Panc1 (cell line): Measurements from ENCODE around the gene ADAMTS19. TPM values are rescaled to one million over a fixed set of nuclear protein-coding genes. Genes with fewer than 3 reads are reported as not detected.

Source experiments
- ATAC-seq: fragments of 200-7000 bp; cut with Tn5 transposase; 2 replicates; pipeline ENCODE4 v1.9.1; 2020; ENCODE audit warnings: mild to moderate bottlenecking, moderate library complexity
- BruUV-seq: library from RNA; stranded (reverse); fragments of 400-500 nt; replicated peaks from 2 replicates; lab custom pipeline; 2021; lab: Mats Ljungman, UMichigan
- CTCF ChIA-PET: fragments of 300-600 bp; sonication (Branson Sonifier 250); formaldehyde crosslinking; loops from one replicate; lab custom pipeline; 2022; ENCODE audit warnings: antibody characterized with exemption; lab: Charles Lee
- POLR2A ChIA-PET: fragments of 300-600 bp; sonication (Branson Sonifier 250); formaldehyde crosslinking; loops from one replicate; lab custom pipeline; 2022; ENCODE audit warnings: antibody characterized with exemption; lab: Charles Lee
- DNase-seq: peaks from one replicate; pipeline ENCODE4 v3.0.0-alpha.2; 2010; ENCODE audit warnings: low read depth, low spot score
- H3K27ac ChIP-seq: 2 replicates; pipeline ENCODE4 v1.5.1; 2011; ENCODE audit warnings: mild to moderate bottlenecking, low read length, inconsistent platforms
- H3K27me3 ChIP-seq: fragments of 200-500 bp; sonication (Bioruptor generic); 2 replicates; pipeline ENCODE4 v1.6.0; 2014; ENCODE audit warnings: low read length, inconsistent platforms; ENCODE audit not compliant: control insufficient read depth, insufficient read depth
- H3K36me3 ChIP-seq: fragments of 200-500 bp; sonication (Bioruptor generic); 2 replicates; pipeline ENCODE4 v1.5.1; 2014; ENCODE audit warnings: inconsistent platforms, mild to moderate bottlenecking, low read length, moderate library complexity; ENCODE audit not compliant: control insufficient read depth, insufficient read depth
- H3K4me1 ChIP-seq: 2 replicates; pipeline ENCODE4 v1.5.1; 2011; ENCODE audit warnings: inconsistent platforms, mild to moderate bottlenecking, low read length, moderate library complexity; ENCODE audit not compliant: control insufficient read depth, insufficient read depth
- H3K4me3 ChIP-seq, 2 experiments: 2 replicates each; pipeline ENCODE4 v1.5.1; 2011 to 2012; ENCODE audit warnings: low read depth in 2 of 2, low read length in 2 of 2, mild to moderate bottlenecking in 2 of 2, inconsistent platforms in 1 of 2, moderate library complexity in 1 of 2
- H3K9me3 ChIP-seq: fragments of 200-500 bp; sonication (Bioruptor generic); 2 replicates; pipeline ENCODE4 v1.5.1; 2014; ENCODE audit warnings: low read depth, mild to moderate bottlenecking, inconsistent platforms, low read length, moderate library complexity; ENCODE audit not compliant: control insufficient read depth, insufficient read depth
- CTCF ChIP-seq: fragments of 450-650 bp; IDR thresholded peaks from 2 replicates; pipeline ENCODE4 v1.5.1; 2017; ENCODE audit warnings: mild to moderate bottlenecking
- POLR2AphosphoS5 ChIP-seq: IDR thresholded peaks from 2 replicates; pipeline ENCODE4 v1.6.1; 2012; ENCODE audit warnings: mild to moderate bottlenecking, low read depth, low read length, moderate library complexity
- REST ChIP-seq, 2 experiments: IDR thresholded peaks; 2 replicates each; pipeline ENCODE4 v1.6.1; 2011 to 2012; ENCODE audit warnings: low read depth in 2 of 2, control low read depth in 1 of 2, low read length in 1 of 2, mild to moderate bottlenecking in 1 of 2, moderate library complexity in 1 of 2; ENCODE audit not compliant: insufficient read depth in 1 of 2
- SIN3A ChIP-seq: IDR thresholded peaks from 2 replicates; pipeline ENCODE4 v1.6.1; 2012; ENCODE audit warnings: low read depth, mild to moderate bottlenecking, low read length, moderate library complexity, borderline replicate concordance; ENCODE audit not compliant: insufficient read depth
- TCF7L2 ChIP-seq: IDR thresholded peaks from 2 replicates; pipeline ENCODE4 v1.6.1; 2011; ENCODE audit warnings: mild to moderate bottlenecking, low read depth, low read length, inconsistent platforms
- in situ Hi-C: cut with HindIII; loops from 2 replicates; pipeline ENCODE4 v1.10.0; 2016; ENCODE audit warnings: low sequenced_read_pairs, low pct_unique_long_range_greater_than_20kb
- intact Hi-C: fragments of 100-400 bp; cut with micrococcal nuclease; formaldehyde crosslinking; loops from one replicate; pipeline ENCODE4 v1.10.0; 2022; ENCODE audit not compliant: unreplicated experiment
- total RNA-seq: library from RNA; stranded (reverse); gene quantifications from one replicate; pipeline ENCODE4 v1.2.1, GENCODE V29; 2021; ENCODE audit not compliant: unreplicated experiment

ADAMTS19 gene
- total RNA-seq, 1 experiment from 2014 or later, result not detected

GRCh38 chr5:129412721-129413120 lies 47.4 kb upstream of the ADAMTS19 start:
- no peaks in the 10 kb centered on the region for H3K4me1 ChIP-seq
- BruUV-seq, result no TSS peak
- CTCF ChIA-PET, result no interaction called here

GRCh38 chr5:129413570-129413969 lies 46.5 kb upstream of the ADAMTS19 start:
- no peak for DNase-seq
- Histone ChIP-seq H3K9me3 (no peaks in the 10 kb centered on the region), H3K27me3 (no peaks in the 10 kb centered on the region), H3K4me3 (no peak overlapping the region), H3K4me1 (no peaks in the 10 kb centered on the region), H3K27ac (no peak overlapping the region), H3K36me3 (no peaks in the 10 kb centered on the region)
- in situ Hi-C loops, result no loop called here
- no peak for ATAC-seq
- intact Hi-C loops, result no loop called here
- BruUV-seq, result no TSS peak
- no peak for TF ChIP-seq REST (IDR thresholded peaks at IDR 0.05; ENCODE audit: insufficient read depth in 1 of 2, low read depth in 2 of 2, low read length in 1 of 2)
- TF ChIP-seq TCF7L2, result no peak
- TF ChIP-seq POLR2AphosphoS5, result no peak
- no peak for TF ChIP-seq SIN3A
- no peak for TF ChIP-seq CTCF
- POLR2A ChIA-PET, result no interaction called here
- CTCF ChIA-PET, result no interaction called here

More at GRCh38 chr5:129412721-129413120, 47.4 kb upstream of the ADAMTS19 start:
- DNase-seq (no peak), ATAC-seq (no peak)
- H3K27me3 ChIP-seq, result no peaks in the 10 kb centered on the region
- H3K27ac ChIP-seq, result no peak overlapping the region
- POLR2A ChIA-PET, result no interaction called here
- in situ Hi-C loops, result no loop called here
- TF ChIP-seq SIN3A (no peak), TCF7L2 (no peak), REST (IDR thresholded peaks at IDR 0.05; ENCODE audit: insufficient read depth in 1 of 2, low read depth in 2 of 2, low read length in 1 of 2) (no peak), POLR2AphosphoS5 (no peak), CTCF (no peak)
- no peaks in the 10 kb centered on the region for H3K36me3 ChIP-seq
- H3K9me3 ChIP-seq, result no peaks in the 10 kb centered on the region
- intact Hi-C loops, result no loop called here
- H3K4me3 ChIP-seq, result no peak overlapping the region
